ENCODE data around the gene SUV39H1. TPM values are rescaled to one million over a fixed set of nuclear protein-coding genes. Genes with fewer than 3 reads are reported as not detected.

The SUV39H1 gene
- total and polyA plus RNA-seq, 2 of the 8 experiments (the other 6 are each of a cell fraction or from before 2014, with no cell fraction given) = 14.8 to 27.8 TPM

GRCh38 chrX:48684134-48684533, 12.4 kb upstream of the SUV39H1 start (continued):
- TF ChIP-seq, protein P1, sequence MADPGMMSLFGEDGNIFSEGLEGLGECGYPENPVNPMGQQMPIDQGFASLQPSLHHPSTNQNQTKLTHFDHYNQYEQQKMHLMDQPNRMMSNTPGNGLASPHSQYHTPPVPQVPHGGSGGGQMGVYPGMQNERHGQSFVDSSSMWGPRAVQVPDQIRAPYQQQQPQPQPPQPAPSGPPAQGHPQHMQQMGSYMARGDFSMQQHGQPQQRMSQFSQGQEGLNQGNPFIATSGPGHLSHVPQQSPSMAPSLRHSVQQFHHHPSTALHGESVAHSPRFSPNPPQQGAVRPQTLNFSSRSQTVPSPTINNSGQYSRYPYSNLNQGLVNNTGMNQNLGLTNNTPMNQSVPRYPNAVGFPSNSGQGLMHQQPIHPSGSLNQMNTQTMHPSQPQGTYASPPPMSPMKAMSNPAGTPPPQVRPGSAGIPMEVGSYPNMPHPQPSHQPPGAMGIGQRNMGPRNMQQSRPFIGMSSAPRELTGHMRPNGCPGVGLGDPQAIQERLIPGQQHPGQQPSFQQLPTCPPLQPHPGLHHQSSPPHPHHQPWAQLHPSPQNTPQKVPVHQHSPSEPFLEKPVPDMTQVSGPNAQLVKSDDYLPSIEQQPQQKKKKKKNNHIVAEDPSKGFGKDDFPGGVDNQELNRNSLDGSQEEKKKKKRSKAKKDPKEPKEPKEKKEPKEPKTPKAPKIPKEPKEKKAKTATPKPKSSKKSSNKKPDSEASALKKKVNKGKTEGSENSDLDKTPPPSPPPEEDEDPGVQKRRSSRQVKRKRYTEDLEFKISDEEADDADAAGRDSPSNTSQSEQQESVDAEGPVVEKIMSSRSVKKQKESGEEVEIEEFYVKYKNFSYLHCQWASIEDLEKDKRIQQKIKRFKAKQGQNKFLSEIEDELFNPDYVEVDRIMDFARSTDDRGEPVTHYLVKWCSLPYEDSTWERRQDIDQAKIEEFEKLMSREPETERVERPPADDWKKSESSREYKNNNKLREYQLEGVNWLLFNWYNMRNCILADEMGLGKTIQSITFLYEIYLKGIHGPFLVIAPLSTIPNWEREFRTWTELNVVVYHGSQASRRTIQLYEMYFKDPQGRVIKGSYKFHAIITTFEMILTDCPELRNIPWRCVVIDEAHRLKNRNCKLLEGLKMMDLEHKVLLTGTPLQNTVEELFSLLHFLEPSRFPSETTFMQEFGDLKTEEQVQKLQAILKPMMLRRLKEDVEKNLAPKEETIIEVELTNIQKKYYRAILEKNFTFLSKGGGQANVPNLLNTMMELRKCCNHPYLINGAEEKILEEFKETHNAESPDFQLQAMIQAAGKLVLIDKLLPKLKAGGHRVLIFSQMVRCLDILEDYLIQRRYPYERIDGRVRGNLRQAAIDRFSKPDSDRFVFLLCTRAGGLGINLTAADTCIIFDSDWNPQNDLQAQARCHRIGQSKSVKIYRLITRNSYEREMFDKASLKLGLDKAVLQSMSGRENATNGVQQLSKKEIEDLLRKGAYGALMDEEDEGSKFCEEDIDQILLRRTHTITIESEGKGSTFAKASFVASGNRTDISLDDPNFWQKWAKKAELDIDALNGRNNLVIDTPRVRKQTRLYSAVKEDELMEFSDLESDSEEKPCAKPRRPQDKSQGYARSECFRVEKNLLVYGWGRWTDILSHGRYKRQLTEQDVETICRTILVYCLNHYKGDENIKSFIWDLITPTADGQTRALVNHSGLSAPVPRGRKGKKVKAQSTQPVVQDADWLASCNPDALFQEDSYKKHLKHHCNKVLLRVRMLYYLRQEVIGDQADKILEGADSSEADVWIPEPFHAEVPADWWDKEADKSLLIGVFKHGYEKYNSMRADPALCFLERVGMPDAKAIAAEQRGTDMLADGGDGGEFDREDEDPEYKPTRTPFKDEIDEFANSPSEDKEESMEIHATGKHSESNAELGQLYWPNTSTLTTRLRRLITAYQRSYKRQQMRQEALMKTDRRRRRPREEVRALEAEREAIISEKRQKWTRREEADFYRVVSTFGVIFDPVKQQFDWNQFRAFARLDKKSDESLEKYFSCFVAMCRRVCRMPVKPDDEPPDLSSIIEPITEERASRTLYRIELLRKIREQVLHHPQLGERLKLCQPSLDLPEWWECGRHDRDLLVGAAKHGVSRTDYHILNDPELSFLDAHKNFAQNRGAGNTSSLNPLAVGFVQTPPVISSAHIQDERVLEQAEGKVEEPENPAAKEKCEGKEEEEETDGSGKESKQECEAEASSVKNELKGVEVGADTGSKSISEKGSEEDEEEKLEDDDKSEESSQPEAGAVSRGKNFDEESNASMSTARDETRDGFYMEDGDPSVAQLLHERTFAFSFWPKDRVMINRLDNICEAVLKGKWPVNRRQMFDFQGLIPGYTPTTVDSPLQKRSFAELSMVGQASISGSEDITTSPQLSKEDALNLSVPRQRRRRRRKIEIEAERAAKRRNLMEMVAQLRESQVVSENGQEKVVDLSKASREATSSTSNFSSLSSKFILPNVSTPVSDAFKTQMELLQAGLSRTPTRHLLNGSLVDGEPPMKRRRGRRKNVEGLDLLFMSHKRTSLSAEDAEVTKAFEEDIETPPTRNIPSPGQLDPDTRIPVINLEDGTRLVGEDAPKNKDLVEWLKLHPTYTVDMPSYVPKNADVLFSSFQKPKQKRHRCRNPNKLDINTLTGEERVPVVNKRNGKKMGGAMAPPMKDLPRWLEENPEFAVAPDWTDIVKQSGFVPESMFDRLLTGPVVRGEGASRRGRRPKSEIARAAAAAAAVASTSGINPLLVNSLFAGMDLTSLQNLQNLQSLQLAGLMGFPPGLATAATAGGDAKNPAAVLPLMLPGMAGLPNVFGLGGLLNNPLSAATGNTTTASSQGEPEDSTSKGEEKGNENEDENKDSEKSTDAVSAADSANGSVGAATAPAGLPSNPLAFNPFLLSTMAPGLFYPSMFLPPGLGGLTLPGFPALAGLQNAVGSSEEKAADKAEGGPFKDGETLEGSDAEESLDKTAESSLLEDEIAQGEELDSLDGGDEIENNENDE (IDR thresholded peaks at IDR 0.05; ENCODE audit: insufficient replicate concordance, low read length) = no peak
